Activated T-cell treated with anti-CD3 and anti-CD28 coated beads, Interleukin-2, amount 50 U/mL, for 24 hours (primary cell): Measurements from ENCODE around the gene NOL8.

Experiments used
- DNase-seq: peaks from one replicate; pipeline ENCODE4 v3.0.0-alpha.2; 2020
- H3K27ac Mint-ChIP-seq: 2 replicates; pipeline ENCODE4 v1.8.0; 2020; ENCODE audit warnings: mild to moderate bottlenecking, mixed read lengths
- H3K27me3 Mint-ChIP-seq: 2 replicates; pipeline ENCODE4 v1.8.0; 2020; ENCODE audit warnings: mixed read lengths
- H3K36me3 Mint-ChIP-seq: 2 replicates; pipeline ENCODE4 v1.8.0; 2020; ENCODE audit warnings: low read depth, mixed read lengths
- H3K4me1 Mint-ChIP-seq: 2 replicates; pipeline ENCODE4 v1.8.0; 2020; ENCODE audit warnings: low read depth, mixed read lengths
- H3K4me3 Mint-ChIP-seq: 2 replicates; pipeline ENCODE4 v1.8.0; 2020; ENCODE audit warnings: mild to moderate bottlenecking, moderate library complexity, mixed read lengths
- H3K9me3 Mint-ChIP-seq: 2 replicates; pipeline ENCODE4 v1.8.0; 2020; ENCODE audit warnings: mixed read lengths

The NOL8 gene

GRCh38 chr9:92266486-92266885, 58.7 kb downstream of the NOL8 start:
- Mint-ChIP-seq H3K36me3 (peaks cover 99% of the 10 kb centered on the region), H3K27me3 (no peaks in the 10 kb centered on the region), H3K9me3 (no peaks in the 10 kb centered on the region), H3K27ac (peak overlapping the region; percentile 53), H3K4me1 (no peaks in the 10 kb centered on the region), H3K4me3 (no peak overlapping the region)
- no peak for DNase-seq

GRCh38 chr9:92265154-92265553, 60.0 kb downstream of the NOL8 start:
- Mint-ChIP-seq H3K27ac (peak overlapping the region; percentile 9), H3K9me3 (no peaks in the 10 kb centered on the region), H3K4me3 (no peak overlapping the region), H3K4me1 (no peaks in the 10 kb centered on the region), H3K27me3 (no peaks in the 10 kb centered on the region), H3K36me3 (peaks cover 99% of the 10 kb centered on the region)
- no peak for DNase-seq

DNA sequence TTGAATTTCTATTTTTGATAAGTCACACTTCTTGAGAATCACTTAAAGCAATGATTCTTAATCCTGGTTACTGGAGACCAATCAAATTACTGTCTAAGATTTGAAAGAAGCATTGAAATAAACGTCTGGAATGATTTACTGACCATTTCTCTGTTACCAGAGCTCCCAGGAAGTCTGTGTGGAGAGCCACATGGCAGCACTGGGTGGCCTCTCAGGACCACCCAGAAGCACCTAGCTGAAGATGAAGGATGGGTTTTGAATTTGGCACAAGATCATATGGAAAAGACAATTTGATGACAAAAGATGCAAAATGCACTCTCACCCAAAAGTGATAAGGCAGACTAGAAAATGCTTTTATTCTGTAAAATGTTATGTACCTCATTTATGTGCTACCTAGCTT, 62.0 kb downstream of the NOL8 start:
- Mint-ChIP-seq H3K9me3 (no peaks in the 10 kb centered on the region), H3K36me3 (peaks cover 99% of the 10 kb centered on the region), H3K27me3 (no peaks in the 10 kb centered on the region), H3K4me1 (no peaks in the 10 kb centered on the region), H3K4me3 (no peak overlapping the region), H3K27ac (peak overlapping the region; percentile 45)
- DNase-seq: no peak

DNA sequence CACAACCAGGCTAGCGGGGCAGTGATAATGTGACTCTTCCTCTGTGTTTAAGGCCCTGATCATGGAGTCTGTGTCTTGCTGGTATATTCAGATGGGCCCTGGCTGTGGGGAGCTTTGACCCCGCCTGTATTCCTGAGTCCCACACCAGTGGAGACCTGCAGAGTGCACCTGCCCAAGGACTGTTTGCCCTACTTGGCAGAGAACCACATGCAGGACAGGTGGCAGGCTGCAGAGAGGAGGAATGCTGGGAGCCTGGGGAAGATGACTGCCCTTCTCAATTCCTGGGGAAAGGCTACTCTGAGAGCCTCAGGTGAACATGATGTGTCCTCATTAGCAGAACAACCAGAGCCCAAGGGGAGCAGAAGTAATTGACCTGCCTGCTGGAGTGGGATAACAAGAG, 67.8 kb downstream of the NOL8 start:
- H3K9me3 Mint-ChIP-seq: no peaks in the 10 kb centered on the region
- no peak overlapping the region for H3K27ac Mint-ChIP-seq
- DNase-seq: no peak
- peaks cover 97% of the 10 kb centered on the region for H3K36me3 Mint-ChIP-seq
- no peak overlapping the region for H3K4me3 Mint-ChIP-seq
- H3K4me1 Mint-ChIP-seq: no peaks in the 10 kb centered on the region
- H3K27me3 Mint-ChIP-seq: no peaks in the 10 kb centered on the region

DNA sequence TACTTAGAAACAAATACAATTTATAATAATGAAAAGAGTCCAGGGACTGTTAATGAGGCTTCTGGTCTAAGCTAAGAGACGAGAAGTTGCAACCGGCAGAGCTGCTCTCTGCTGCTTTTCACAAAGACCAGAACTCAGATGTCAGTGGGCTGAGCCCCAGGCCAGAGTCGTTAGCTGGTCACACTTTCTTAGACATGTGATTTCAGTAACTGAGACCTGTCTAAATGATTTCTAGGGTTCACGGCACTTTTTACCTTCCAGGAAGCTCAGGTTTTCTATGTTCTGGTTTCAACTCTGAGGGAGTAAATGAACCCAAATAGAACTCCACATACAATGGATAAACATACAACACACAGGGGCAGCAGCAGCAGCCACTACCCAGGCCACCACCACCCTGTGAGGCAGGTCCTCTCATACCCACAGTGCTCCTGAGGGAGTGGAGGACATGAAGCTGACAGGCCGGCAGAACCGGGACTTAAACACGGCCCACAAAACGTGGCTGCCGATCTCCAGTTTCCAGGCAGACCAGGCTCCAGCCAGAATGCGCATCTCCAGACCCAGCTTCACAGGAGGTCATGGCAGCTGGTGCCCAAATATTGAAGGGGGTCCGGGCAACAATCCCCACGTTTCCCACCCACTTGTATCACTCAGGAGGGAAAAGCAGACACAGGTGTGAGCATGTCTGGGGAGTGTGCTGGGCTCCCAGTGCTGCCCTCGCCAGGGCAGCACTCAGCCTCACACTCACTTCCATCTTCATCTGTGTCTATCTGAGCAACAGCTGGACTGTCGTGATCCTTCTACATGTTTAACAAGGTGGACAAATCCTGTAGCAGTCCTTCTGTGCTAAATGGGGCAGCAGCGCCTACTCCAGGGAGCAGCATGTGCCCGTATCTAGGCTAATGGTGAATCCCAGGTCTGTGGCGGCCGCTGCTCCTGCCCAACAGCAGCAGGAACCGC, 70.5 kb downstream of the NOL8 start:
- no peak for DNase-seq
- Mint-ChIP-seq H3K9me3 (no peaks in the 10 kb centered on the region), H3K27me3 (no peaks in the 10 kb centered on the region), H3K4me3 (no peak overlapping the region), H3K4me1 (no peaks in the 10 kb centered on the region), H3K36me3 (peaks cover 97% of the 10 kb centered on the region), H3K27ac (no peak overlapping the region)

GRCh38 chr9:92253656-92254055, 71.5 kb downstream of the NOL8 start:
- no peak overlapping the region for H3K4me3 Mint-ChIP-seq
- H3K27ac Mint-ChIP-seq: no peak overlapping the region
- no peaks in the 10 kb centered on the region for H3K4me1 Mint-ChIP-seq
- H3K27me3 Mint-ChIP-seq: no peaks in the 10 kb centered on the region
- H3K9me3 Mint-ChIP-seq: no peaks in the 10 kb centered on the region
- no peak for DNase-seq
- peaks cover 97% of the 10 kb centered on the region for H3K36me3 Mint-ChIP-seq

DNA sequence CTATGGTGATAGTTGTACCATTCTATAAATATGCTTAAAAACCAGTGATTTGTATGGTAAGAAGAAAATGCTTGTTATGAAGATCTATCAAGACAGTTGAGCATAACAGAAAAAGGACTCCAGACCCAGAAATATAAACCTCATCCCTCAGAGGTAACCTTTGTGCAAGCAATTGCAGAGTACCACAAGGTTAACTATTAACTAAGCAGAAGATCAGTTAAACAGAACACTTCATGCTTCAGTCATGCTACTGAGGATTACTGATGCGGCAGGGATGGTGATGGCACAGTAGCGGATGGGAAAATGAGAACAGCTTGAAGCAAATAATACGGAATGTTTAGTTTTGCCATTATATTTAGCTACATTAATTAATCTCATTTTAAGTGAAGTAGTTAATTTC, 77.2 kb downstream of the NOL8 start:
- Mint-ChIP-seq H3K27ac (no peak overlapping the region), H3K36me3 (peaks cover 96% of the 10 kb centered on the region), H3K9me3 (no peaks in the 10 kb centered on the region), H3K4me3 (no peak overlapping the region), H3K4me1 (peaks cover 4% of the 10 kb centered on the region), H3K27me3 (no peaks in the 10 kb centered on the region)
- DNase-seq: no peak
